Neural cell (in vitro differentiated cells): Measurements from ENCODE around the gene METAP1D. TPM values are rescaled to one million over a fixed set of nuclear protein-coding genes. Genes with fewer than 3 reads are reported as not detected.

ENCODE experiments used
- H2AFZ ChIP-seq: fragments of 200-600, 300-800 bp; sonication (generic), shearing (Covaris generic); 2 replicates; pipeline ENCODE4 v1.6.0; 2014; ENCODE audit warnings: low read depth, mild to moderate bottlenecking, antibody characterized with exemption, low read length, moderate library complexity
- H3F3A ChIP-seq: fragments of 200-600 bp; shearing (Covaris generic); 2 replicates; pipeline ENCODE4 v1.6.1; 2016; ENCODE audit warnings: mild to moderate bottlenecking, moderate library complexity, mixed read lengths, antibody characterized with exemption, low read length; ENCODE audit not compliant: insufficient read depth, poor library complexity, severe bottlenecking
- H3K27ac ChIP-seq: fragments of 200-600, 300-800 bp; sonication (generic), shearing (Covaris generic); 2 replicates; pipeline ENCODE4 v1.5.1; 2014; ENCODE audit warnings: mild to moderate bottlenecking, low read length, moderate library complexity
- H3K27me3 ChIP-seq: fragments of 300-800, 200-600 bp; sonication (generic), shearing (Covaris generic); 2 replicates; pipeline ENCODE4 v1.6.0; 2014; ENCODE audit warnings: mild to moderate bottlenecking, low read depth, low read length, moderate library complexity; ENCODE audit not compliant: insufficient read depth
- H3K36me3 ChIP-seq: fragments of 300-800, 200-600 bp; sonication (generic), shearing (Covaris generic); 2 replicates; pipeline ENCODE4 v1.5.1; 2014; ENCODE audit warnings: mild to moderate bottlenecking, antibody characterized with exemption, low read length, moderate library complexity; ENCODE audit not compliant: insufficient read depth
- H3K4me2 ChIP-seq: fragments of 300-800, 200-600 bp; sonication (generic), shearing (Covaris generic); 2 replicates; pipeline ENCODE4 v1.6.0; 2014; ENCODE audit warnings: mild to moderate bottlenecking, low read length
- H3K4me3 ChIP-seq: fragments of 300-800, 200-600 bp; sonication (generic), shearing (Covaris generic); 2 replicates; pipeline ENCODE4 v1.5.1; 2014; ENCODE audit warnings: mild to moderate bottlenecking, low read length, moderate library complexity
- H3K79me2 ChIP-seq: fragments of 200-600 bp; shearing (Covaris generic); replicated peaks from 2 replicates; pipeline ENCODE4 v1.6.0; 2014; ENCODE audit warnings: mild to moderate bottlenecking, low read length, moderate library complexity; ENCODE audit not compliant: insufficient read depth
- H3K9ac ChIP-seq: fragments of 300-800, 200-600 bp; sonication (generic), shearing (Covaris generic); 2 replicates; pipeline ENCODE4 v1.6.1; 2016; ENCODE audit warnings: mild to moderate bottlenecking, low read length, mixed read lengths
- H3K9me2 ChIP-seq: fragments of 200-600 bp; shearing (Covaris generic); 2 replicates; pipeline ENCODE4 v1.6.1; 2016; ENCODE audit warnings: mild to moderate bottlenecking, low read length, mixed read lengths; ENCODE audit not compliant: insufficient read depth
- H3K9me3 ChIP-seq: fragments of 200-600, 300-800 bp; sonication (generic), shearing (Covaris generic); 2 replicates; pipeline ENCODE4 v1.6.1; 2016; ENCODE audit warnings: mild to moderate bottlenecking, mixed run types, low read length, moderate library complexity, mixed read lengths
- H4K20me1 ChIP-seq: fragments of 200-600 bp; shearing (Covaris generic); 2 replicates; pipeline ENCODE4 v1.6.1; 2016; ENCODE audit warnings: mild to moderate bottlenecking, mixed run types; ENCODE audit not compliant: insufficient read depth
- EP300 ChIP-seq: fragments of 450-650 bp; conservative IDR thresholded peaks from 2 replicates; pipeline ENCODE4 v1.6.1; 2014; ENCODE audit warnings: antibody characterized with exemption, mild to moderate bottlenecking, moderate library complexity; ENCODE audit not compliant: poor library complexity, severe bottlenecking
- POLR2AphosphoS5 ChIP-seq: IDR thresholded peaks from 2 replicates; pipeline ENCODE4 v1.6.1; 2012
- SMC3 ChIP-seq: fragments of 450-650 bp; conservative IDR thresholded peaks from 2 replicates; pipeline ENCODE4 v1.6.1; 2014; ENCODE audit warnings: antibody characterized with exemption, mild to moderate bottlenecking, moderate library complexity; ENCODE audit not compliant: poor library complexity
- TAF1 ChIP-seq: IDR thresholded peaks from 2 replicates; pipeline ENCODE4 v1.6.1; 2012; ENCODE audit warnings: low read depth
- polyA plus RNA-seq: library from polyadenylated mRNA; depleted of rRNA; stranded (reverse); fragments of >200 nt; gene quantifications from 2 replicates; pipeline ENCODE4 v1.2.3, GENCODE V29; 2014
- TF ChIP-seq, protein P1 (sequence below): IDR thresholded peaks from 2 replicates; pipeline ENCODE4 v1.6.1; 2012; ENCODE audit warnings: borderline replicate concordance
- TF ChIP-seq, protein P2 (sequence below): fragments of 450-650 bp; IDR thresholded peaks from 2 replicates; pipeline ENCODE4 v1.5.1; 2014; ENCODE audit warnings: antibody characterized with exemption, mild to moderate bottlenecking, moderate library complexity; ENCODE audit not compliant: poor library complexity, severe bottlenecking

Gene METAP1D
- polyA plus RNA-seq, 1 donor from 2014 or later: 5.4 TPM

DNA sequence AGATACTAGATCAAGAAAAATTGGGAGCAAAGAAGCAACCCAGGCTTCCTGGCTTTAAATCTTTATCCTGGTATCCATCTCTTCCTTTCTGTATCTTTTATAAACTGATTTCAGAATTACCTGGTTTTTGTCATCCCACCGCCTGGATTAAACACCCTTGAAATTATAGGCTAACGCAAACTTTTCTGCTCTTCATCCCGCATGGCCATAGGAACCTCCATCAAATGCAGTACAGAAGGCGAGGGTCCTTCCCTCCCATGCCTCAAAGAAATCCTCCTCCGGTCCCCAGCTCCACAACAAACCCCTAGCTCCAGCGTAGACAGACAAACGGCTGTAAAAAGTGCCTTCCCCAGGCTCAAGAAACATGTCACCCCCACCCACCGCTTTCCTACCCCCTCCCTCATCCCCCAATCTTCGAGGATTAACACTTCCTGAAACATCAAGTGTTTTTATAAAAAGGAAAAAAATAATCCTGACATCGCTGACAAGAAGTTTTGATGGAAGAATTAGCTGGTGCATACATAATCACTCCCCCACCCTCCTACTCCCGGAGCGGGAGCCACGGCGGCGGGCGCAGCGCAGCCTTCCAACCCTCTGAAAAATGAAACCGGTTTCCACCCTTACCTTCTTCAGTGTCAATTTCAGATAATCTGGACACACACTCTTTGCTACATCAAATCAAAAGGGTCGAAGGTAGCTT is 93.1 kb downstream of the METAP1D start:
- H3K4me2 ChIP-seq: peak overlapping the region; percentile 78

DNA sequence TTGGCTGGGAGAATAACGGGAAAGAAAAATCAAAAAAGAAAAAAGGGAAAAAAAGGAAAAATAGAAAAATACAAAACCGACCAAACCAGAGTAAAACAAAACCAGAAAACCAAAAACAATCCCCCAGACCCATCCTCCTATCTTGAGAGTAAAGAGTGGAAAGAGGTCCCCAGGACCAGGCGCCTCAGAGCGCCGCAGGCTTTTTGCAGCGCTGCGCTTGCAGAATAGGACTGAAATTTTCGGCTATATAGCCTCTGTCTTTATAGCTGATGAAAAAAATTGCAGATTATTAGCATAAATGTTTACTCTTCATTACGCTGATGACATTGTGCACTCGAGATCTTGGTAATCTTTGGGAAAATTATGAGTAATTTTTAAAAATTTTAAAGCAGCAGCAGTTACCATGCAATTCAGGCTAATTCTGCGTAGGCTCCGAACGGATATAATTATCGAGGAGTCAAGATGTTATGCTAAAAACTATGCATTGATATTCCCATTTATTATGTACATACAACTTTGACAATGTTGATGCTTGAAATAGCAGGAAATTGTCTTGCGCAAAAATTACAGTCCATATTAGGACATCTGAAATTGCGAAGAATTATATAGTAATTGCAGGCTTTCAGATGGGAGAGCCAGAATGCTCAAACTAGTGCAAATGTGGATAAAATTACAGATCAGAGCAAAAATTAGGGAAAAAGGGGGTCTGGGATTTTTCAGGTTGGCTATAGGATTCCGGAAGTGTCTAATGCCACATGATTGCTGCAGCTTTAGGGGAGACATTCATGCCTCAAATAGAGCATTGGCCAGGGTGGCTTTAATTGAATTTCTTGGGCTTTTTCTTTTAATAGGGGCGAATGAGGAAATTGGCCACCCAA is 93.9 kb downstream of the METAP1D start:
- H2AFZ ChIP-seq: no peak overlapping the region
- no peaks in the 10 kb centered on the region for H3K36me3 ChIP-seq
- peaks cover 76% of the 10 kb centered on the region for H3K79me2 ChIP-seq
- H3K27ac ChIP-seq: peak overlapping the region; percentile 93
- no peaks in the 10 kb centered on the region for H3K9me3 ChIP-seq
- H3K9me2 ChIP-seq: no peaks in the 10 kb centered on the region
- peak overlapping the region; percentile 92 for H3K9ac ChIP-seq
- H3K4me2 ChIP-seq: peak overlapping the region; percentile 78
- peaks cover 11% of the 10 kb centered on the region for H3K27me3 ChIP-seq
- no peaks in the 10 kb centered on the region for H4K20me1 ChIP-seq
- H3F3A ChIP-seq: peaks cover 5% of the 10 kb centered on the region
- peak; percentile 62 for TF ChIP-seq POLR2AphosphoS5
- no peak for TF ChIP-seq TAF1
- peak overlapping the region; percentile 85 for H3K4me3 ChIP-seq

More for the DNA sequence above, 93.1 kb downstream of the METAP1D start:
- no peaks in the 10 kb centered on the region for H4K20me1 ChIP-seq
- H3K9ac ChIP-seq: peak overlapping the region; percentile 92
- H3F3A ChIP-seq: peaks cover 3% of the 10 kb centered on the region
- peak overlapping the region; percentile 93 for H3K27ac ChIP-seq
- H3K79me2 ChIP-seq: peaks cover 76% of the 10 kb centered on the region
- peak overlapping the region; percentile 85 for H3K4me3 ChIP-seq
- TF ChIP-seq, protein P1, sequence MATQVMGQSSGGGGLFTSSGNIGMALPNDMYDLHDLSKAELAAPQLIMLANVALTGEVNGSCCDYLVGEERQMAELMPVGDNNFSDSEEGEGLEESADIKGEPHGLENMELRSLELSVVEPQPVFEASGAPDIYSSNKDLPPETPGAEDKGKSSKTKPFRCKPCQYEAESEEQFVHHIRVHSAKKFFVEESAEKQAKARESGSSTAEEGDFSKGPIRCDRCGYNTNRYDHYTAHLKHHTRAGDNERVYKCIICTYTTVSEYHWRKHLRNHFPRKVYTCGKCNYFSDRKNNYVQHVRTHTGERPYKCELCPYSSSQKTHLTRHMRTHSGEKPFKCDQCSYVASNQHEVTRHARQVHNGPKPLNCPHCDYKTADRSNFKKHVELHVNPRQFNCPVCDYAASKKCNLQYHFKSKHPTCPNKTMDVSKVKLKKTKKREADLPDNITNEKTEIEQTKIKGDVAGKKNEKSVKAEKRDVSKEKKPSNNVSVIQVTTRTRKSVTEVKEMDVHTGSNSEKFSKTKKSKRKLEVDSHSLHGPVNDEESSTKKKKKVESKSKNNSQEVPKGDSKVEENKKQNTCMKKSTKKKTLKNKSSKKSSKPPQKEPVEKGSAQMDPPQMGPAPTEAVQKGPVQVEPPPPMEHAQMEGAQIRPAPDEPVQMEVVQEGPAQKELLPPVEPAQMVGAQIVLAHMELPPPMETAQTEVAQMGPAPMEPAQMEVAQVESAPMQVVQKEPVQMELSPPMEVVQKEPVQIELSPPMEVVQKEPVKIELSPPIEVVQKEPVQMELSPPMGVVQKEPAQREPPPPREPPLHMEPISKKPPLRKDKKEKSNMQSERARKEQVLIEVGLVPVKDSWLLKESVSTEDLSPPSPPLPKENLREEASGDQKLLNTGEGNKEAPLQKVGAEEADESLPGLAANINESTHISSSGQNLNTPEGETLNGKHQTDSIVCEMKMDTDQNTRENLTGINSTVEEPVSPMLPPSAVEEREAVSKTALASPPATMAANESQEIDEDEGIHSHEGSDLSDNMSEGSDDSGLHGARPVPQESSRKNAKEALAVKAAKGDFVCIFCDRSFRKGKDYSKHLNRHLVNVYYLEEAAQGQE: peak; percentile 31
- TF ChIP-seq EP300 (no peak), SMC3 (no peak), TAF1 (no peak)
- TF ChIP-seq, protein P2, sequence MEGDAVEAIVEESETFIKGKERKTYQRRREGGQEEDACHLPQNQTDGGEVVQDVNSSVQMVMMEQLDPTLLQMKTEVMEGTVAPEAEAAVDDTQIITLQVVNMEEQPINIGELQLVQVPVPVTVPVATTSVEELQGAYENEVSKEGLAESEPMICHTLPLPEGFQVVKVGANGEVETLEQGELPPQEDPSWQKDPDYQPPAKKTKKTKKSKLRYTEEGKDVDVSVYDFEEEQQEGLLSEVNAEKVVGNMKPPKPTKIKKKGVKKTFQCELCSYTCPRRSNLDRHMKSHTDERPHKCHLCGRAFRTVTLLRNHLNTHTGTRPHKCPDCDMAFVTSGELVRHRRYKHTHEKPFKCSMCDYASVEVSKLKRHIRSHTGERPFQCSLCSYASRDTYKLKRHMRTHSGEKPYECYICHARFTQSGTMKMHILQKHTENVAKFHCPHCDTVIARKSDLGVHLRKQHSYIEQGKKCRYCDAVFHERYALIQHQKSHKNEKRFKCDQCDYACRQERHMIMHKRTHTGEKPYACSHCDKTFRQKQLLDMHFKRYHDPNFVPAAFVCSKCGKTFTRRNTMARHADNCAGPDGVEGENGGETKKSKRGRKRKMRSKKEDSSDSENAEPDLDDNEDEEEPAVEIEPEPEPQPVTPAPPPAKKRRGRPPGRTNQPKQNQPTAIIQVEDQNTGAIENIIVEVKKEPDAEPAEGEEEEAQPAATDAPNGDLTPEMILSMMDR: no peak
- H3K9me2 ChIP-seq: no peaks in the 10 kb centered on the region
- no peaks in the 10 kb centered on the region for H3K9me3 ChIP-seq
- H2AFZ ChIP-seq: no peak overlapping the region
- H3K27me3 ChIP-seq: peaks cover 11% of the 10 kb centered on the region
- no peaks in the 10 kb centered on the region for H3K36me3 ChIP-seq
